AG10803 (cell line): ENCODE results near the gene CBR3.
"Not testable (repeated sequence)": the region's sequence is repeated elsewhere in the genome, so short reads cannot be mapped to it uniquely, and the experiment has no call there.

Experiments
- DNase-seq: peaks from one replicate; pipeline ENCODE4 v3.0.0; 2010; ENCODE audit warnings: low read depth
- H3K4me3 ChIP-seq: 2 replicates; pipeline ENCODE4 v1.5.1; 2011; ENCODE audit warnings: mild to moderate bottlenecking, low read length, control low read depth
- CTCF ChIP-seq: conservative IDR thresholded peaks from 2 replicates; pipeline ENCODE4 v1.5.1; 2011; ENCODE audit warnings: mild to moderate bottlenecking, low read length, control low read depth, inconsistent platforms

CBR3 gene

DNA sequence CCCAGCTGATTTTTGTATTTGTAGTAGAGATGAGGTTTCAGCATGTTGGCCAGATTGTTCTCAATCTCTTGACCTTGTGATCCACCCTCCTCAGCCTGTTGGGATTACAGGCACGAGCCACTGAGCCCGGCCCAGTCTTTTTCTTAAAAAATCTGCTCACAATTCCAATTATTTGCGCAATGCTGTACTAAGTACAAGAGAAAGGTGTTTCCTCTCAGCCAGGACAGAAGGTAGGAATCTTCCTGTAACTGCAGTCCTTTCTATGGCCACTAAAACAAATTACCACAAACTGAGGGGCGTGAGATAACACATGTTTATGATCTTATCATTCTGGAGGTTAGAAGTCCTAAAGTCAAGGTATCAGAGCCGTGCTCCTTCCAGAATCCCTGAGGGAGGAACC is 6.9 kb upstream of the CBR3 start:
- H3K4me3 ChIP-seq: no peak overlapping the region
- TF ChIP-seq CTCF: no peak
- DNase-seq: no peak

DNA sequence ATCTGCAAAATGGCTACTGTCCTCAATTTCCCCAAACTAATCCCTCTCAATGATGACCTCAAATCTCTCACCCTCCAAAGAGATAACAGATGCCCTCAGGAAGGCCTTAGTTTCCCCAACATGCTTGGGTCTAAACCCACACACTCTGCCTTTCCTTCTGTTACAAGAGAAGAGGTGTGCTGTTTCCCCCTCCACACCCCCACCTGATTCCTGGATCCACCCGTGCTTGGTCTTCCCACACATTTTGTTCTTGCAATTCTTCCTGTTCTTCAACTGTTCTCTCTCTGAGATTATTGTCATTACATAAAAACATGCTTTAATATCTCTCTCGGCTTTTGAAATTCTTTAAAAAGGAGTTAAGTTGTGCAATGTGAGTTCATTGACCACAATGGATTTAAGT is 5.7 kb upstream of the CBR3 start:
- TF ChIP-seq CTCF: no peak
- H3K4me3 ChIP-seq: no peak overlapping the region
- no peak for DNase-seq

GRCh38 chr21:36130414-36130762 is 4.5 kb upstream of the CBR3 start:
- DNase-seq: not testable (repeated sequence)
- H3K4me3 ChIP-seq: peak overlapping the region; percentile 40

- not testable (repeated sequence) for H3K4me3 ChIP-seq, DNase-seq
These were observed 4.0 kb upstream of the CBR3 start for GRCh38 chr21:36130839-36131238.

GRCh38 chr21:36132696-36133095 is 2.2 kb upstream of the CBR3 start:
- no peak for TF ChIP-seq CTCF

DNA sequence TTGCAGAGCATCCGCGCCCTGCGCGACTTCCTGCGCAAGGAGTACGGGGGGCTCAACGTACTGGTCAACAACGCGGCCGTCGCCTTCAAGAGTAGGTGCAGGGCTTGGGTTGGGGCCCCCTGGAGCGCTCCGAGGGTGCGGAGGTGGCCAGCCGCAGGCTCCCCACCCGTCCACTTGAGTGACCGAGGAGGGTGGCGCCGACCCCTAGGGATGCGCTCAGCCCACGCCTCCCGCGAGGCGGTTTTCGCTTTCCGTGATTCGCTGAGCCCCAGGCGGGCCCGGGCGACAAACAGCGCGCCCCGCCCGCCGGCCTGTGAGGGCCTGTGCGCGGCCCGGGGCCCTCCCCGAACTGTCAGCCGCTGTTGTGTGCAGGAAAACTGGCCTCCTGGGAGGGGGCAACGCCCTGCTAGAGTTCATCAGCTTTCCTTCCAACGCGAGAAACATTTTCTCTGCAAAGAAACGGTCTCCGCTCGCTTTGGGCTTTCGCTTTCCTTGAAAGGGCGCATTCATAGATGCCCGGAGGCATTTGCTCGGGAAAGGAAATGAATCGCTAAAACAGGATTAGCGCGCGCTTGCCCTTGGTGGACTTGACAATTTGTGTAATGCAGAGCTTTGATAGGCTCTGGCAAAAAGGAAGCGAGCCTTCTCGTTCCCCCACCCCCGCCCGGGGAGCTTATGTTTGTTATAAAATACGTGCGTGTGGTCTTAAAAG is 668 bp downstream of the CBR3 start:
- peak overlapping the region; percentile 77 for H3K4me3 ChIP-seq
- DNase-seq: peak; percentile 70
- no peak for TF ChIP-seq CTCF

More at GRCh38 chr21:36132696-36133095, 2.2 kb upstream of the CBR3 start:
- no peak for DNase-seq
- H3K4me3 ChIP-seq: no peak overlapping the region

DNA sequence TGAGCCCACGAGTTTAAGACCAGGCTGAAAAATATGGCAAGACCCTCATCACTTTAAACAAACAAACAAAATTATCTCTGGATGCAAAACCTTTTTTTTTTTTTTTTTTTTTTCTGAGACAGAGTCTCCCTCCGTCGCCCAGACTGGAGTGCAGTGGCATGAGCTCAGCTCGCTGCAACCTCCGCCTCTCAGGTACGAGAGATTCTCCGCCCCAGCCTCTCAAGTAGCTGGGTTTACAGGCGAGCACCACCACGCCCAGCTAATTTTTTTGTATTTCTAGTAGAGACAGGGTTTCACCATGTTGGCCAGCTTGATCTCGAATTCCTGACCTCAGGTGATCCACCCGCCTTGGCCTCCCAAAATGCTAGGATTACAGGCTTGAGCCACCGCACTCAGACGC is 4.9 kb downstream of the CBR3 start:
- not testable (repeated sequence) for H3K4me3 ChIP-seq, DNase-seq

DNA sequence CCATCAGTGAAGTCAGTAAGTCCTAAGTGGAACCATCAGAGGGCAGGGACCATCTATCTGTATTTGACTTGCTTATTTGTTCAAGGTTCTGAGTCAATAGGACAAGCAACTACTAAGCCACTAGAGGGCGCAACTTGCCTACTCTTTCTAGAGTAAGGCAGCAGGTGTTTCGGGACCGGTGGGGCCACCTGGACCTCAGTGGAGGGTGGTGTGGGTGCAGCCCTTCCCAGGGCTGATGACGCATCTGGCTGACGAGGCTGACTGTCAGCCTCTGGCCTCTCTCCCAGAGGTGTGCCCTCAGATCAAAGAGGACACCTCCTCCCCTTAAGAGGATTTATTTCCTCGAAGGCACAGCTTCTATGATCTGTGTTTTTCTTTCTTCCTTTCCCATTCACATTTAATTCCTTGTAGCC is 6.6 kb downstream of the CBR3 start:
- no peak overlapping the region for H3K4me3 ChIP-seq
- peak; percentile 83 for TF ChIP-seq CTCF
- peak; percentile 77 for DNase-seq

DNA sequence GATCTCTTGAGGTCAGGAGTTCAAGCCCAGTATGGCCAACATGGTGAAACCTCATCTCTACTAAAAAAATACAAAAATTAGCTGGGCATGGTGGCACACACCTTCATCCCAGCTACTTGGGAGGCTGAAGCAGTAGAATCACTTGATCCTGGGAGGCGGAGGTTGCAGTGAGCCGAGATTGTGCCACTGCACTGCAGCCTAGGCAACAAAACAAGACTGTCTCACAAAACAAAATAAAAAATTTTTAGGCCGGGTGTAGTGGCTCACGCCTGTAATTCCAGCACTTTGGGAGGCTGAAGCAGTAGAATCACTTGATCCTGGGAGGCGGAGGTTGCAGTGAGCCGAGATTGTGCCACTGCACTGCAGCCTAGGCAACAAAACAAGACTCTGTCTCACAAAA is 9.4 kb downstream of the CBR3 start:
- not testable (repeated sequence) for H3K4me3 ChIP-seq, DNase-seq
